Hepatocyte (in vitro differentiated cells): Measurements from ENCODE around the gene TENM4.

Experiments used
- CTCF ChIP-seq: fragments of 200-600 bp; sonication (generic); IDR thresholded peaks from 2 replicates; pipeline ENCODE4 v1.5.1; 2016; ENCODE audit warnings: antibody characterized with exemption, mild to moderate bottlenecking; ENCODE audit not compliant: poor library complexity
- EZH2phosphoT487 ChIP-seq: fragments of 200-600 bp; sonication (generic); IDR thresholded peaks from one replicate; pipeline ENCODE4 v1.6.1; 2018; ENCODE audit warnings: antibody characterized with exemption, mild to moderate bottlenecking, low read depth, moderate library complexity; ENCODE audit not compliant: unreplicated experiment, severe bottlenecking

GRCh38 chr11:79393362-79394043 is 47.3 kb downstream of the TENM4 start:
- TF ChIP-seq CTCF = no peak
- no peak for TF ChIP-seq EZH2phosphoT487
